Panc1 (cell line): ENCODE results near the gene LRRC38. TPM values are rescaled to one million over a fixed set of nuclear protein-coding genes. Genes with fewer than 3 reads are reported as not detected.

Experiments
- ATAC-seq: fragments of 200-7000 bp; cut with Tn5 transposase; 2 replicates; pipeline ENCODE4 v1.9.1; 2020; ENCODE audit warnings: mild to moderate bottlenecking, moderate library complexity
- BruUV-seq: library from RNA; stranded (reverse); fragments of 400-500 nt; replicated peaks from 2 replicates; lab custom pipeline; 2021; lab: Mats Ljungman, UMichigan
- CTCF ChIA-PET: fragments of 300-600 bp; sonication (Branson Sonifier 250); formaldehyde crosslinking; loops from one replicate; lab custom pipeline; 2022; ENCODE audit warnings: antibody characterized with exemption; lab: Charles Lee
- POLR2A ChIA-PET: fragments of 300-600 bp; sonication (Branson Sonifier 250); formaldehyde crosslinking; loops from one replicate; lab custom pipeline; 2022; ENCODE audit warnings: antibody characterized with exemption; lab: Charles Lee
- DNase-seq: peaks from one replicate; pipeline ENCODE4 v3.0.0-alpha.2; 2010; ENCODE audit warnings: low read depth, low spot score
- H3K27ac ChIP-seq: 2 replicates; pipeline ENCODE4 v1.5.1; 2011; ENCODE audit warnings: mild to moderate bottlenecking, low read length, inconsistent platforms
- H3K27me3 ChIP-seq: fragments of 200-500 bp; sonication (Bioruptor generic); 2 replicates; pipeline ENCODE4 v1.6.0; 2014; ENCODE audit warnings: low read length, inconsistent platforms; ENCODE audit not compliant: control insufficient read depth, insufficient read depth
- H3K36me3 ChIP-seq: fragments of 200-500 bp; sonication (Bioruptor generic); 2 replicates; pipeline ENCODE4 v1.5.1; 2014; ENCODE audit warnings: inconsistent platforms, mild to moderate bottlenecking, low read length, moderate library complexity; ENCODE audit not compliant: control insufficient read depth, insufficient read depth
- H3K4me1 ChIP-seq: 2 replicates; pipeline ENCODE4 v1.5.1; 2011; ENCODE audit warnings: inconsistent platforms, mild to moderate bottlenecking, low read length, moderate library complexity; ENCODE audit not compliant: control insufficient read depth, insufficient read depth
- H3K4me3 ChIP-seq, 2 experiments: 2 replicates each; pipeline ENCODE4 v1.5.1; 2011 to 2012; ENCODE audit warnings: low read depth in 2 of 2, low read length in 2 of 2, mild to moderate bottlenecking in 2 of 2, inconsistent platforms in 1 of 2, moderate library complexity in 1 of 2
- H3K9me3 ChIP-seq: fragments of 200-500 bp; sonication (Bioruptor generic); 2 replicates; pipeline ENCODE4 v1.5.1; 2014; ENCODE audit warnings: low read depth, mild to moderate bottlenecking, inconsistent platforms, low read length, moderate library complexity; ENCODE audit not compliant: control insufficient read depth, insufficient read depth
- POLR2AphosphoS5 ChIP-seq: IDR thresholded peaks from 2 replicates; pipeline ENCODE4 v1.6.1; 2012; ENCODE audit warnings: mild to moderate bottlenecking, low read depth, low read length, moderate library complexity
- SIN3A ChIP-seq: IDR thresholded peaks from 2 replicates; pipeline ENCODE4 v1.6.1; 2012; ENCODE audit warnings: low read depth, mild to moderate bottlenecking, low read length, moderate library complexity, borderline replicate concordance; ENCODE audit not compliant: insufficient read depth
- TCF7L2 ChIP-seq: IDR thresholded peaks from 2 replicates; pipeline ENCODE4 v1.6.1; 2011; ENCODE audit warnings: mild to moderate bottlenecking, low read depth, low read length, inconsistent platforms
- in situ Hi-C: cut with HindIII; loops from 2 replicates; pipeline ENCODE4 v1.10.0; 2016; ENCODE audit warnings: low sequenced_read_pairs, low pct_unique_long_range_greater_than_20kb
- intact Hi-C: fragments of 100-400 bp; cut with micrococcal nuclease; formaldehyde crosslinking; loops from one replicate; pipeline ENCODE4 v1.10.0; 2022; ENCODE audit not compliant: unreplicated experiment
- total RNA-seq: library from RNA; stranded (reverse); gene quantifications from one replicate; pipeline ENCODE4 v1.2.1, GENCODE V29; 2021; ENCODE audit not compliant: unreplicated experiment
- TF ChIP-seq, protein P1 (sequence below), 2 experiments: IDR thresholded peaks; 2 replicates each; pipeline ENCODE4 v1.6.1; 2011 to 2012; ENCODE audit warnings: low read depth in 2 of 2, control low read depth in 1 of 2, low read length in 1 of 2, mild to moderate bottlenecking in 1 of 2, moderate library complexity in 1 of 2; ENCODE audit not compliant: insufficient read depth in 1 of 2
- TF ChIP-seq, protein P2 (sequence below): fragments of 450-650 bp; IDR thresholded peaks from 2 replicates; pipeline ENCODE4 v1.5.1; 2017; ENCODE audit warnings: mild to moderate bottlenecking

LRRC38 gene
- total RNA-seq, 1 experiment from 2014 or later: not detected

DNA sequence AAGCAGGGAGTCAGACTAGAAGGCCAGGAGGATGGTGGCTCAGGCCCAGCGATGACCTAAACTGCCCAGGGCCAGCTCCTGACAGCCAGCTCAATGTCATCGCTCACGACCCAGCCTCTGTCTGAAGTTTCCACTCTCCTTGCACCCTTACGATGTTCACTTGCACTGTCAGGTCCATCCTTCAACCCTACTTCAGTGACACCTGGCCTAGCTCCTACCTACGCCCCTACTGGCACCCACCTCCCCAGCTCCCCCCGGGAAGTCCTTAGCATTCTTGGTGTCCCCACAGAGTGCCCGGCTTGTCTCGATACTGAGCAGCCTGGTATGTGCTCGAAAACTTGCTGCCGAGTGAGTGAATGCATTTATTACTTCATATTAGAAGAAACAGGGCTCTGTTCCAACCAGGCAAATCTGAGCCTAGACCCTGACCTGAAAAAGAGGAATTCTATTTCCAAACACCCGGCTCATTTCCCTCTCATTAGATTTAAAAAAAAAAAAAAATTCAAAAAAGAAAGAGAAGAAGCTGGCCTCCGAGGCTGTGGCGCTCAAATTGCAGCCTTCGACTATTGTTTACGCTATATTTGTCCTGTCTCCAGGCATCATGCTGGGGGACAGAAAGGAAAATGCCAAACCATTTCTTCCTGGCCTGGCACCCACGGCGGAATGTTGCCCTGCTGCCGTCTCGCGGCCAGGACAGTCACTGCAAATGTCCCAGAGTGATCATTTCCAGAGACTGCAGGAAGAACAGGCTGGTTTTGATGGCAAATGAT, 29.8 kb upstream of the LRRC38 start:
- TF ChIP-seq TCF7L2: no peak
- no peaks in the 10 kb centered on the region for H3K9me3 ChIP-seq
- in situ Hi-C loops (no loop called here), intact Hi-C loops (no loop called here)
- H3K27ac ChIP-seq: no peak overlapping the region
- no peaks in the 10 kb centered on the region for H3K4me1 ChIP-seq
- DNase-seq (no peak), ATAC-seq (no peak)
- ChIA-PET CTCF (no interaction called here), POLR2A (no interaction called here)
- no peak overlapping the region for H3K4me3 ChIP-seq
- no peaks in the 10 kb centered on the region for H3K27me3 ChIP-seq
- no peaks in the 10 kb centered on the region for H3K36me3 ChIP-seq
- BruUV-seq: no TSS peak

GRCh38 chr1:13541435-13542215, 27.8 kb upstream of the LRRC38 start:
- in situ Hi-C loops: no loop called here
- Histone ChIP-seq H3K36me3 (no peaks in the 10 kb centered on the region), H3K4me3 (no peak overlapping the region), H3K27me3 (no peaks in the 10 kb centered on the region), H3K9me3 (no peaks in the 10 kb centered on the region), H3K27ac (no peak overlapping the region), H3K4me1 (no peaks in the 10 kb centered on the region)
- POLR2A ChIA-PET: no interaction called here
- BruUV-seq: no TSS peak
- DNase-seq (no peak), ATAC-seq (no peak)
- CTCF ChIA-PET: no interaction called here
- TF ChIP-seq TCF7L2 (no peak), POLR2AphosphoS5 (no peak), SIN3A (no peak)
- TF ChIP-seq, protein P1, sequence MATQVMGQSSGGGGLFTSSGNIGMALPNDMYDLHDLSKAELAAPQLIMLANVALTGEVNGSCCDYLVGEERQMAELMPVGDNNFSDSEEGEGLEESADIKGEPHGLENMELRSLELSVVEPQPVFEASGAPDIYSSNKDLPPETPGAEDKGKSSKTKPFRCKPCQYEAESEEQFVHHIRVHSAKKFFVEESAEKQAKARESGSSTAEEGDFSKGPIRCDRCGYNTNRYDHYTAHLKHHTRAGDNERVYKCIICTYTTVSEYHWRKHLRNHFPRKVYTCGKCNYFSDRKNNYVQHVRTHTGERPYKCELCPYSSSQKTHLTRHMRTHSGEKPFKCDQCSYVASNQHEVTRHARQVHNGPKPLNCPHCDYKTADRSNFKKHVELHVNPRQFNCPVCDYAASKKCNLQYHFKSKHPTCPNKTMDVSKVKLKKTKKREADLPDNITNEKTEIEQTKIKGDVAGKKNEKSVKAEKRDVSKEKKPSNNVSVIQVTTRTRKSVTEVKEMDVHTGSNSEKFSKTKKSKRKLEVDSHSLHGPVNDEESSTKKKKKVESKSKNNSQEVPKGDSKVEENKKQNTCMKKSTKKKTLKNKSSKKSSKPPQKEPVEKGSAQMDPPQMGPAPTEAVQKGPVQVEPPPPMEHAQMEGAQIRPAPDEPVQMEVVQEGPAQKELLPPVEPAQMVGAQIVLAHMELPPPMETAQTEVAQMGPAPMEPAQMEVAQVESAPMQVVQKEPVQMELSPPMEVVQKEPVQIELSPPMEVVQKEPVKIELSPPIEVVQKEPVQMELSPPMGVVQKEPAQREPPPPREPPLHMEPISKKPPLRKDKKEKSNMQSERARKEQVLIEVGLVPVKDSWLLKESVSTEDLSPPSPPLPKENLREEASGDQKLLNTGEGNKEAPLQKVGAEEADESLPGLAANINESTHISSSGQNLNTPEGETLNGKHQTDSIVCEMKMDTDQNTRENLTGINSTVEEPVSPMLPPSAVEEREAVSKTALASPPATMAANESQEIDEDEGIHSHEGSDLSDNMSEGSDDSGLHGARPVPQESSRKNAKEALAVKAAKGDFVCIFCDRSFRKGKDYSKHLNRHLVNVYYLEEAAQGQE (IDR thresholded peaks at IDR 0.05; ENCODE audit: insufficient read depth in 1 of 2, low read depth in 2 of 2, low read length in 1 of 2): no peak
- TF ChIP-seq, protein P2, sequence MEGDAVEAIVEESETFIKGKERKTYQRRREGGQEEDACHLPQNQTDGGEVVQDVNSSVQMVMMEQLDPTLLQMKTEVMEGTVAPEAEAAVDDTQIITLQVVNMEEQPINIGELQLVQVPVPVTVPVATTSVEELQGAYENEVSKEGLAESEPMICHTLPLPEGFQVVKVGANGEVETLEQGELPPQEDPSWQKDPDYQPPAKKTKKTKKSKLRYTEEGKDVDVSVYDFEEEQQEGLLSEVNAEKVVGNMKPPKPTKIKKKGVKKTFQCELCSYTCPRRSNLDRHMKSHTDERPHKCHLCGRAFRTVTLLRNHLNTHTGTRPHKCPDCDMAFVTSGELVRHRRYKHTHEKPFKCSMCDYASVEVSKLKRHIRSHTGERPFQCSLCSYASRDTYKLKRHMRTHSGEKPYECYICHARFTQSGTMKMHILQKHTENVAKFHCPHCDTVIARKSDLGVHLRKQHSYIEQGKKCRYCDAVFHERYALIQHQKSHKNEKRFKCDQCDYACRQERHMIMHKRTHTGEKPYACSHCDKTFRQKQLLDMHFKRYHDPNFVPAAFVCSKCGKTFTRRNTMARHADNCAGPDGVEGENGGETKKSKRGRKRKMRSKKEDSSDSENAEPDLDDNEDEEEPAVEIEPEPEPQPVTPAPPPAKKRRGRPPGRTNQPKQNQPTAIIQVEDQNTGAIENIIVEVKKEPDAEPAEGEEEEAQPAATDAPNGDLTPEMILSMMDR: no peak
- intact Hi-C loops: no loop called here

DNA sequence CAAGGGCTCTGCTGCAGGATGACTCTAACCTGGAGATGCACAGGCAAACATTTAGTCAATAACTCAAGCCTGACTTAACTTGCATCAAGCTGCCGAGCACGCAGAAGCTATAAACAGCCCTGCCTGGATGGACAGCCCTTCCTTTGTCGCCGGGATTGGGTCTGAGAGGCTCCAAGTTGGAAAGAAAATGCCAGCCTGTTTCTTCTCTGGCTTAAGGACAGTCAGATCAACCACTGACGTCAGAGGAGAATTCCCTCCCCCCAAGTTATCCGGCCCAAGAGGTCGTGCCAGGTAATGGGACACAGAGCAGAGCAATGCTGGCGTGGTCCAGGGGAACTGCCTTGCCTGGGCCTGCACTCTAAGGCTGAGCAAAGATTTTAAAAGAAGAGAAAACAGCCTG, 27.1 kb upstream of the LRRC38 start:
- H3K27ac ChIP-seq: no peak overlapping the region
- DNase-seq (no peak), ATAC-seq (no peak)
- no peak overlapping the region for H3K4me3 ChIP-seq
- CTCF ChIA-PET: no interaction called here
- in situ Hi-C loops: no loop called here
- H3K9me3 ChIP-seq: no peaks in the 10 kb centered on the region
- H3K27me3 ChIP-seq: no peaks in the 10 kb centered on the region
- no peaks in the 10 kb centered on the region for H3K36me3 ChIP-seq
- H3K4me1 ChIP-seq: no peaks in the 10 kb centered on the region
- BruUV-seq: no TSS peak
- TF ChIP-seq SIN3A: no peak
- no peak for TF ChIP-seq POLR2AphosphoS5
- TF ChIP-seq, protein P1 (IDR thresholded peaks at IDR 0.05; ENCODE audit: insufficient read depth in 1 of 2, low read depth in 2 of 2, low read length in 1 of 2): no peak
- TF ChIP-seq TCF7L2: no peak
- TF ChIP-seq, protein P2: no peak
- intact Hi-C loops: no loop called here
- POLR2A ChIA-PET: no interaction called here
